A673 (cell line): ENCODE results near the gene LDHD.

Experiments used
- CTCF ChIP-seq: fragments of 300-800, 200-600 bp; sonication (generic); conservative IDR thresholded peaks from 2 replicates; pipeline ENCODE4 v1.5.1; 2017; ENCODE audit warnings: low read depth, mild to moderate bottlenecking, antibody characterized with exemption, low read length, moderate library complexity, mixed read lengths
- EZH2 ChIP-seq: fragments of 200-600 bp; sonication (generic); IDR thresholded peaks from 2 replicates; pipeline ENCODE4 v1.6.1; 2017; ENCODE audit warnings: borderline replicate concordance, low read depth, mild to moderate bottlenecking, mixed read lengths, antibody characterized with exemption, low read length; ENCODE audit not compliant: poor library complexity, severe bottlenecking

GRCh38 chr16:75122609-75123008 lies 6.0 kb upstream of the LDHD start:
- TF ChIP-seq CTCF (no peak), EZH2 (no peak)
